HepG2 (cell line): ENCODE results near the gene MGAT4C. TPM values are rescaled to one million over a fixed set of nuclear protein-coding genes. Genes with fewer than 3 reads are reported as not detected.

Source experiments
- ATAC-seq: fragments of 200-7000 bp; cut with Tn5 transposase; 3 replicates; pipeline ENCODE4 v1.9.1; 2020; ENCODE audit warnings: mild to moderate bottlenecking, moderate library complexity
- BruUV-seq: library from RNA; stranded (reverse); fragments of 400-500 nt; replicated peaks from 2 replicates; lab custom pipeline; 2021; lab: Mats Ljungman, UMichigan
- CTCF ChIA-PET: fragments of 300-600 bp; formaldehyde crosslinking; extraction: SDS; loops from one replicate; lab custom pipeline; 2021; ENCODE audit warnings: low total read pairs, inconsistent platforms, low intra/inter-chr PET ratio; lab: Yijun Ruan, JAX
- POLR2A ChIA-PET: fragments of 350-600 bp; sonication (Branson Sonifier 250); formaldehyde crosslinking; loops from one replicate; lab custom pipeline; 2020; ENCODE audit warnings: antibody characterized with exemption, inconsistent platforms; lab: Yijun Ruan, JAX
- DNase-seq: peaks from one replicate; pipeline ENCODE4 v3.0.0-alpha.2; 2015; ENCODE audit warnings: low spot score
- FAIRE-seq: peaks from 3 replicates; lab custom pipeline; 2011; peaks lifted over from hg19 to GRCh38; lab: Jason Lieb, UNC
- H2AFZ ChIP-seq: one replicate; pipeline ENCODE4 v1.6.1; 2011; ENCODE audit warnings: low read length, inconsistent platforms
- H3K27ac ChIP-seq: fragments of 300-600 bp; 3 replicates; pipeline ENCODE4 v1.8.0; 2011; ENCODE audit warnings: mixed run types, mild to moderate bottlenecking, mixed read lengths, low read length, inconsistent platforms; ENCODE audit not compliant: insufficient read depth; ENCODE audit errors: extremely low read length
- H3K27me3 ChIP-seq, 2 experiments: fragments of 200-600 bp in 1 of 2; 2 replicates in 1 of 2; 3 replicates in 1 of 2; pipeline versions ENCODE4 v1.6.0 to v1.8.0; 2011; ENCODE audit warnings: low read length in 2 of 2, mild to moderate bottlenecking in 2 of 2, moderate library complexity in 2 of 2, inconsistent platforms in 1 of 2; ENCODE audit not compliant: insufficient read depth in 2 of 2, control insufficient read depth in 1 of 2
- H3K36me3 ChIP-seq, 2 experiments: fragments of 200-600 bp in 1 of 2; replicated peaks in 1 of 2; 2 replicates in 1 of 2; 3 replicates in 1 of 2; pipeline versions ENCODE4 v1.5.1 to v1.8.0; 2011; ENCODE audit warnings: low read length in 2 of 2, inconsistent platforms in 1 of 2; ENCODE audit not compliant: insufficient read depth in 2 of 2, control insufficient read depth in 1 of 2
- H3K4me1 ChIP-seq: 2 replicates; pipeline ENCODE4 v1.5.1; 2012; ENCODE audit warnings: low read length, inconsistent platforms; ENCODE audit not compliant: insufficient read depth
- H3K4me2 ChIP-seq: 2 replicates; pipeline ENCODE4 v1.6.0; 2011; ENCODE audit warnings: low read depth, low read length, inconsistent platforms
- H3K4me3 ChIP-seq, 3 experiments: fragments of 200-600 bp in 1 of 3; sonication (generic), shearing (Covaris generic) in 1 of 3; replicated peaks in 1 of 3; 2 replicates each; pipeline ENCODE4 v1.5.1; 2011 to 2016; ENCODE audit warnings: low read length in 3 of 3, inconsistent platforms in 2 of 3, low read depth in 2 of 3, mild to moderate bottlenecking in 2 of 3, control low read depth in 1 of 3, mixed read lengths in 1 of 3; ENCODE audit not compliant: insufficient read depth in 1 of 3
- H3K79me2 ChIP-seq: one replicate; pipeline ENCODE4 v1.6.1; 2011; ENCODE audit warnings: low read length, inconsistent platforms; ENCODE audit not compliant: insufficient read depth
- H3K9ac ChIP-seq: 2 replicates; pipeline ENCODE4 v1.6.0; 2011; ENCODE audit warnings: mild to moderate bottlenecking, low read depth, low read length, inconsistent platforms; ENCODE audit not compliant: insufficient read depth
- H3K9me3 ChIP-seq: 2 replicates; pipeline ENCODE4 v1.5.1; 2012; ENCODE audit warnings: mild to moderate bottlenecking, low read length
- H4K20me1 ChIP-seq: 2 replicates; pipeline ENCODE4 v1.6.0; 2011; ENCODE audit warnings: inconsistent platforms, mild to moderate bottlenecking, low read length, moderate library complexity; ENCODE audit not compliant: insufficient read depth
- ATM ChIP-seq: fragments of 450-650 bp; IDR thresholded peaks from 2 replicates; pipeline ENCODE4 v1.7.1; 2017; ENCODE audit warnings: mild to moderate bottlenecking, borderline replicate concordance
- EEA1 ChIP-seq: sonication (generic); formaldehyde crosslinking; IDR thresholded peaks from 2 replicates; pipeline ENCODE4 v1.5.1; 2020; ENCODE audit warnings: mild to moderate bottlenecking, missing genetic modification reagents, borderline replicate concordance
- GATA4 ChIP-seq: sonication (generic); IDR thresholded peaks from 2 replicates; pipeline ENCODE4 v1.6.1; 2016; ENCODE audit warnings: antibody characterized with exemption, low read depth, borderline replicate concordance
- MIXL1 ChIP-seq: IDR thresholded peaks from 2 replicates; pipeline ENCODE4 v1.6.1; 2016
- ZNF510 ChIP-seq: sonication (generic); formaldehyde crosslinking; IDR thresholded peaks from 2 replicates; pipeline ENCODE4 v1.4.0; 2020; ENCODE audit warnings: low read depth, mild to moderate bottlenecking, missing genetic modification reagents
- WGBS: methylation state at CpG from one replicate; pipeline ENCODE4 v1.1.6; 2017; ENCODE audit warnings: low lambda C conversion rate; 5-methylcytosine and 5-hydroxymethylcytosine counted together
- in situ Hi-C: cut with HindIII; loops from 2 replicates; pipeline ENCODE4 v1.10.0; 2017; ENCODE audit warnings: low pct_unique_long_range_greater_than_20kb; ENCODE audit not compliant: extremely low pct_ligation_motif_present
- intact Hi-C: fragments of 100-400 bp; cut with micrococcal nuclease; formaldehyde crosslinking; loops from one replicate; pipeline ENCODE4 v1.10.0; 2022; ENCODE audit not compliant: unreplicated experiment
- polyA plus RNA-seq, 8 experiments: library from polyadenylated mRNA; depleted of rRNA in 3 of 8; stranded (reverse) in 7 of 8; unstranded in 1 of 8; fragments of >200 nt; fragmentation: Illumina TruSeq in 4 of 8; extraction: Trizol in 4 of 8; gene quantifications; 2 replicates each; pipeline versions ENCODE4 v1.2.1 to v1.2.3, GENCODE V29; 2011 to 2016; ENCODE audit warnings: low read depth in 4 of 8, missing spikeins in 1 of 8, mixed read lengths in 1 of 8; ENCODE audit not compliant: insufficient read depth in 1 of 8
- total RNA-seq, 5 experiments: library from RNA; depleted of rRNA; stranded (reverse); fragments of >200 nt; fragmentation: Illumina TruSeq; extraction: Trizol; gene quantifications; 2 replicates each; pipeline ENCODE4 v1.2.3, GENCODE V29; 2016; ENCODE audit warnings: low read depth in 1 of 5
- TF ChIP-seq, protein P1 (sequence below): IDR thresholded peaks from 2 replicates; pipeline ENCODE4 v1.6.1; 2016; ENCODE audit warnings: missing compliant biosample characterization, missing genetic modification reagents, borderline replicate concordance
- TF ChIP-seq, protein P2 (sequence below): sonication (generic); formaldehyde crosslinking; IDR thresholded peaks from 2 replicates; pipeline ENCODE4 v1.8.0; 2022; ENCODE audit warnings: mild to moderate bottlenecking, missing genetic modification reagents, moderate library complexity

Gene MGAT4C
- total and polyA plus RNA-seq, 2 of the 13 experiments (the other 11 are each of a cell fraction or from before 2014, with no cell fraction given) = not detected

- CTCF ChIA-PET = no interaction called here
- POLR2A ChIA-PET = no interaction called here
- H3K79me2 ChIP-seq = no peaks in the 10 kb centered on the region
- no peaks in the 10 kb centered on the region for H3K36me3 ChIP-seq
- DNase-seq (no peak), FAIRE-seq (no peak), ATAC-seq (no peak)
- WGBS = under 1% methylated on average over 6 of the region's 6 CpGs
- intact Hi-C loops (no loop called here), in situ Hi-C loops (no loop called here)
- BruUV-seq = no TSS peak
- no peaks in the 10 kb centered on the region for H3K4me1 ChIP-seq
- H3K9ac ChIP-seq = no peak overlapping the region
- H4K20me1 ChIP-seq = no peaks in the 10 kb centered on the region
- no peak overlapping the region for H3K27ac ChIP-seq
- TF ChIP-seq ZNF510 (CRISPR knock-in tag) (no peak), EEA1 (CRISPR knock-in tag) (no peak)
- TF ChIP-seq, protein P1, sequence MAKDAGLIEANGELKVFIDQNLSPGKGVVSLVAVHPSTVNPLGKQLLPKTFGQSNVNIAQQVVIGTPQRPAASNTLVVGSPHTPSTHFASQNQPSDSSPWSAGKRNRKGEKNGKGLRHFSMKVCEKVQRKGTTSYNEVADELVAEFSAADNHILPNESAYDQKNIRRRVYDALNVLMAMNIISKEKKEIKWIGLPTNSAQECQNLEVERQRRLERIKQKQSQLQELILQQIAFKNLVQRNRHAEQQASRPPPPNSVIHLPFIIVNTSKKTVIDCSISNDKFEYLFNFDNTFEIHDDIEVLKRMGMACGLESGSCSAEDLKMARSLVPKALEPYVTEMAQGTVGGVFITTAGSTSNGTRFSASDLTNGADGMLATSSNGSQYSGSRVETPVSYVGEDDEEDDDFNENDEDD (CRISPR knock-in tag) = no peak
- no peaks in the 10 kb centered on the region for H3K27me3 ChIP-seq
- no peak overlapping the region for H3K4me2 ChIP-seq
- no peaks in the 10 kb centered on the region for H3K9me3 ChIP-seq
- no peak overlapping the region for H2AFZ ChIP-seq
- H3K4me3 ChIP-seq = no peak overlapping the region
Measured at GRCh38 chr12:86154620-86155019, 101.6 kb downstream of the MGAT4C start.

DNA sequence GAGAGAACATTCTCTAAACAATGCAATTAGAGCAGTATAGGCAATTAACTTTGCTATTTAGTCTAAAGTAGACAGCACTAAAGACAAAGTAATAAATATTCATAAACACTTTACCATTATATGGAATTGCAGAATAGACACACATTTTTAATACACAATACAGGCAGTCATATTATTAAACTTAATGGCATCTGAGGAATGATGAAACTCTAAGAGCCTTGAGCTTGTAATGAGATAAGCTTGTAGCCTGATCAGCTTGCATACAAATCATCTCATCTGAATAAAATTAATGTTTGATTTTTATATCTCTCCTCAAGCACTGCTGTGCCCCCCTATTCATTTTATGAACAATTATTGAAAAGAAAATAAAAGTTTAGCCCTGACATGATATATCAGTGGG is 107.6 kb downstream of the MGAT4C start:
- no peak for TF ChIP-seq GATA4
- no peak for TF ChIP-seq MIXL1 (CRISPR knock-in tag)
- no peak for TF ChIP-seq ATM
- TF ChIP-seq, protein P2, sequence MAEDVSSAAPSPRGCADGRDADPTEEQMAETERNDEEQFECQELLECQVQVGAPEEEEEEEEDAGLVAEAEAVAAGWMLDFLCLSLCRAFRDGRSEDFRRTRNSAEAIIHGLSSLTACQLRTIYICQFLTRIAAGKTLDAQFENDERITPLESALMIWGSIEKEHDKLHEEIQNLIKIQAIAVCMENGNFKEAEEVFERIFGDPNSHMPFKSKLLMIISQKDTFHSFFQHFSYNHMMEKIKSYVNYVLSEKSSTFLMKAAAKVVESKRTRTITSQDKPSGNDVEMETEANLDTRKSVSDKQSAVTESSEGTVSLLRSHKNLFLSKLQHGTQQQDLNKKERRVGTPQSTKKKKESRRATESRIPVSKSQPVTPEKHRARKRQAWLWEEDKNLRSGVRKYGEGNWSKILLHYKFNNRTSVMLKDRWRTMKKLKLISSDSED (CRISPR knock-in tag) = no peak
- intact Hi-C loops = no loop called here
- Histone ChIP-seq H3K79me2 (no peaks in the 10 kb centered on the region), H2AFZ (no peak overlapping the region), H3K9ac (no peak overlapping the region), H4K20me1 (no peaks in the 10 kb centered on the region), H3K36me3 (no peaks in the 10 kb centered on the region), H3K27me3 (no peaks in the 10 kb centered on the region), H3K4me3 (no peak overlapping the region), H3K9me3 (no peaks in the 10 kb centered on the region), H3K27ac (no peak overlapping the region), H3K4me2 (no peak overlapping the region), H3K4me1 (no peaks in the 10 kb centered on the region)
- in situ Hi-C loops = no loop called here
- POLR2A ChIA-PET = no interaction called here
- DNase-seq (no peak), ATAC-seq (no peak), FAIRE-seq (no peak)
- CTCF ChIA-PET = no interaction called here
- BruUV-seq = no TSS peak
